ENCODE measurements around the gene TMEM176B.

DNA sequence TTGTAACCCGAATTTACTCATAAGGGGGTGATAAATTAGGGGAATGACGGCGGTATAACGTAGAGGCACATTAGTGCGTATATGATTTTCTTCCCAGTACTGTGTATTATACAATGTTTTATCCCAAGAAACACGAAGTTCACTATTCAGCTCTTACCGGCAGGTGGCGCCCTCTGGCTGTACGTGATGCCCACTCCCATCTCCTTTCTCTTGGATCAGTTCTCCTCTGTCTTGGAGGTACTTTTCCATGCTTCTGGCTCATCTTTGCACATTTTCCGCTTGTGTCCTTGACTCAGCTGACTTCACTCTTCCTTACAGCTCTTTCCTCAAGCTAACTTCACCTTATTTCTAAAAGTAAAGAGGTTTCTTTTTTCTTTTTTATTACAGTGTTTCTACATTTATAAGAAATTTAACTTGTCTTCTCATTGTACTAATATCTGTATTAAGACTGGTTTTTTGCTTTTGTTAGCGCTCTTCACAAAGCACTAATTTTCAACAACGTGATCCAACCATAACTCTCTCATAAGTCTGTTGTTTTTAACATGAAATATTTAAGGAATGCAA, 21.3 kb downstream of the TMEM176B start:
- no peak for TF ChIP-seq POLR2A (IDR thresholded peaks at IDR 0.05; ENCODE audit: low read length)
- no peak for TF ChIP-seq GATA1 (IDR thresholded peaks at IDR 0.05; ENCODE audit: low read depth, low read length)
